Astrocyte (in vitro differentiated cells and primary cell): ENCODE measurements around the gene DNAJC15. TPM values are rescaled to one million over a fixed set of nuclear protein-coding genes. Genes with fewer than 3 reads are reported as not detected.

Experiments
- DNase-seq: peaks from one replicate; pipeline ENCODE4 v3.0.0-alpha.2; 2010; ENCODE audit warnings: low read depth
- FAIRE-seq: peaks from 2 replicates; lab custom pipeline; 2011; peaks lifted over from hg19 to GRCh38; lab: Jason Lieb, UNC
- H2AFZ ChIP-seq: 2 replicates; pipeline ENCODE4 v1.6.0; 2012; ENCODE audit warnings: low read depth, low read length, inconsistent platforms
- H3K27ac ChIP-seq: 2 replicates; pipeline ENCODE4 v1.5.1; 2011; ENCODE audit warnings: low read depth, low read length, inconsistent platforms
- H3K27me3 ChIP-seq: 2 replicates; pipeline ENCODE4 v1.6.0; 2011; ENCODE audit warnings: low read length, inconsistent platforms; ENCODE audit not compliant: insufficient read depth
- H3K36me3 ChIP-seq: 2 replicates; pipeline ENCODE4 v1.5.1; 2011; ENCODE audit warnings: low read length, inconsistent platforms; ENCODE audit not compliant: insufficient read depth
- H3K4me1 ChIP-seq: 2 replicates; pipeline ENCODE4 v1.5.1; 2011; ENCODE audit warnings: low read length, inconsistent platforms; ENCODE audit not compliant: insufficient read depth
- H3K4me2 ChIP-seq: 2 replicates; pipeline ENCODE4 v1.6.0; 2012; ENCODE audit warnings: low read length, inconsistent platforms
- H3K4me3 ChIP-seq: 2 replicates; pipeline ENCODE4 v1.5.1; 2011; ENCODE audit warnings: low read depth, mild to moderate bottlenecking, low read length, inconsistent platforms; ENCODE audit not compliant: insufficient read depth
- H3K79me2 ChIP-seq: 2 replicates; pipeline ENCODE4 v1.6.0; 2012; ENCODE audit warnings: mild to moderate bottlenecking, low read length, inconsistent platforms; ENCODE audit not compliant: insufficient read depth
- H3K9ac ChIP-seq: 2 replicates; pipeline ENCODE4 v1.6.0; 2012; ENCODE audit warnings: mild to moderate bottlenecking, low read length, inconsistent platforms
- H3K9me3 ChIP-seq: 2 replicates; pipeline ENCODE4 v1.5.1; 2012; ENCODE audit warnings: low read depth, mild to moderate bottlenecking, low read length, inconsistent platforms; ENCODE audit not compliant: insufficient read depth
- H4K20me1 ChIP-seq: 2 replicates; pipeline ENCODE4 v1.6.0; 2012; ENCODE audit warnings: low read length, inconsistent platforms; ENCODE audit not compliant: insufficient read depth
- H3K27ac Mint-ChIP-seq: one replicate; pipeline ENCODE4 v1.8.0; 2021; ENCODE audit warnings: mild to moderate bottlenecking, mixed read lengths; ENCODE audit not compliant: unreplicated experiment
- H3K27me3 Mint-ChIP-seq: one replicate; pipeline ENCODE4 v1.8.0; 2021; ENCODE audit warnings: low read depth, mixed read lengths; ENCODE audit not compliant: unreplicated experiment
- H3K36me3 Mint-ChIP-seq: one replicate; pipeline ENCODE4 v1.8.0; 2021; ENCODE audit warnings: low read depth, mixed read lengths; ENCODE audit not compliant: unreplicated experiment
- H3K4me1 Mint-ChIP-seq: one replicate; pipeline ENCODE4 v1.8.0; 2021; ENCODE audit warnings: low read depth, mixed read lengths; ENCODE audit not compliant: unreplicated experiment
- H3K4me3 Mint-ChIP-seq: one replicate; pipeline ENCODE4 v1.8.0; 2021; ENCODE audit warnings: mild to moderate bottlenecking, moderate library complexity, mixed read lengths; ENCODE audit not compliant: unreplicated experiment
- H3K9me3 Mint-ChIP-seq: one replicate; pipeline ENCODE4 v1.8.0; 2021; ENCODE audit warnings: mild to moderate bottlenecking, mixed read lengths; ENCODE audit not compliant: unreplicated experiment
- CTCF ChIP-seq: IDR thresholded peaks from 2 replicates; pipeline ENCODE4 v1.5.1; 2011; ENCODE audit warnings: low read depth, mild to moderate bottlenecking, inconsistent platforms, low read length, moderate library complexity; ENCODE audit not compliant: insufficient read depth
- EZH2 ChIP-seq: IDR thresholded peaks from 2 replicates; pipeline ENCODE4 v1.6.1; 2012; ENCODE audit warnings: mild to moderate bottlenecking, low read length, inconsistent platforms; ENCODE audit not compliant: insufficient read depth
- total RNA-seq: library from RNA; stranded (reverse); gene quantifications from 2 replicates; pipeline ENCODE4 v1.2.1, GENCODE V29; 2021

DNAJC15 gene
- total RNA-seq, 1 donor from 2014 or later: 13.8 TPM

- H3K9ac ChIP-seq: peak overlapping the region; percentile 37
- H3K27ac ChIP-seq: peak overlapping the region; percentile 53
- Mint-ChIP-seq H3K36me3 (no peaks in the 10 kb centered on the region), H3K4me3 (no peak overlapping the region), H3K27ac (peak overlapping the region; percentile 29), H3K27me3 (peaks cover under 1% of the 10 kb centered on the region), H3K4me1 (peaks cover 35% of the 10 kb centered on the region), H3K9me3 (peaks cover 3% of the 10 kb centered on the region)
- no peak overlapping the region for H3K4me3 ChIP-seq
- DNase-seq: peak; percentile 57
- peaks cover 16% of the 10 kb centered on the region for H3K4me1 ChIP-seq
- no peaks in the 10 kb centered on the region for H3K27me3 ChIP-seq
- no peaks in the 10 kb centered on the region for H4K20me1 ChIP-seq
- no peak for FAIRE-seq
- TF ChIP-seq EZH2 (no peak), CTCF (no peak)
- H3K79me2 ChIP-seq: no peaks in the 10 kb centered on the region
- H3K9me3 ChIP-seq: no peaks in the 10 kb centered on the region
- H2AFZ ChIP-seq: no peak overlapping the region
- no peaks in the 10 kb centered on the region for H3K36me3 ChIP-seq
- H3K4me2 ChIP-seq: peak overlapping the region; percentile 68
These were observed 130.8 kb downstream of the DNAJC15 start for GRCh38 chr13:43154156-43154651.

- peaks cover 3% of the 10 kb centered on the region for H3K9me3 Mint-ChIP-seq
- no peaks in the 10 kb centered on the region for H3K36me3 Mint-ChIP-seq
- no peak overlapping the region for H3K27ac ChIP-seq
- peaks cover 20% of the 10 kb centered on the region for H3K4me1 ChIP-seq
- peak overlapping the region; percentile 1 for H3K27ac Mint-ChIP-seq
- TF ChIP-seq EZH2 (no peak), CTCF (no peak)
- H3K9ac ChIP-seq: no peak overlapping the region
- DNase-seq: no peak
- FAIRE-seq: no peak
- no peak overlapping the region for H3K4me3 Mint-ChIP-seq
- no peak overlapping the region for H2AFZ ChIP-seq
- no peaks in the 10 kb centered on the region for H4K20me1 ChIP-seq
- H3K4me3 ChIP-seq: no peak overlapping the region
- H3K79me2 ChIP-seq: no peaks in the 10 kb centered on the region
- H3K27me3 Mint-ChIP-seq: no peaks in the 10 kb centered on the region
- no peaks in the 10 kb centered on the region for H3K9me3 ChIP-seq
- peaks cover 39% of the 10 kb centered on the region for H3K4me1 Mint-ChIP-seq
- no peaks in the 10 kb centered on the region for H3K36me3 ChIP-seq
- H3K4me2 ChIP-seq: no peak overlapping the region
- H3K27me3 ChIP-seq: no peaks in the 10 kb centered on the region
These were observed 131.5 kb downstream of the DNAJC15 start for GRCh38 chr13:43154839-43155238.

GRCh38 chr13:43156916-43157315 lies 133.5 kb downstream of the DNAJC15 start:
- no peaks in the 10 kb centered on the region for H3K27me3 ChIP-seq
- Mint-ChIP-seq H3K4me1 (peaks cover 37% of the 10 kb centered on the region), H3K36me3 (no peaks in the 10 kb centered on the region), H3K4me3 (no peak overlapping the region), H3K27ac (no peak overlapping the region), H3K27me3 (no peaks in the 10 kb centered on the region), H3K9me3 (peaks cover 5% of the 10 kb centered on the region)
- peaks cover 20% of the 10 kb centered on the region for H3K4me1 ChIP-seq
- H3K9ac ChIP-seq: no peak overlapping the region
- no peak overlapping the region for H3K4me3 ChIP-seq
- H3K36me3 ChIP-seq: no peaks in the 10 kb centered on the region
- H3K4me2 ChIP-seq: no peak overlapping the region
- TF ChIP-seq CTCF: no peak
- TF ChIP-seq EZH2: no peak
- H2AFZ ChIP-seq: no peak overlapping the region
- no peaks in the 10 kb centered on the region for H4K20me1 ChIP-seq
- no peaks in the 10 kb centered on the region for H3K79me2 ChIP-seq
- H3K9me3 ChIP-seq: no peaks in the 10 kb centered on the region
- DNase-seq (peak; percentile 85), FAIRE-seq (no peak)
- no peak overlapping the region for H3K27ac ChIP-seq
